ENCODE data around the gene CD99. TPM values are rescaled to one million over a fixed set of nuclear protein-coding genes. Genes with fewer than 3 reads are reported as not detected.

Gene CD99
- total RNA-seq, 1 experiment from 2014 or later: 77.9 TPM

Other genes with a start within 250 kb of the CD99 start
- gene DHRSX, start 190.3 kb upstream of the CD99 start, total RNA-seq (2021): 28.2 to 34.3 TPM (median 33.4 TPM) in 3 replicates
- gene ZBED1, start 190.3 kb upstream of the CD99 start, total RNA-seq (2021): 45.1 to 49.2 TPM (median 47.3 TPM) in 3 replicates
- 0.78 to 1.0 TPM (median 1.0 TPM) in 3 replicates for gene XG, start 60.7 kb downstream of the CD99 start, total RNA-seq (2021)
- gene GYG2, start 137.6 kb downstream of the CD99 start, total RNA-seq (2021): 47.6 to 53.6 TPM (median 52.8 TPM) in 3 replicates
- 3.0 to 6.3 TPM (median 6.0 TPM) in 3 replicates for gene ARSD, start 238.0 kb downstream of the CD99 start, total RNA-seq (2021)

Measured in WTC11 (cell line).